Prostate gland (tissue), 2 donors: ENCODE measurements around the gene ATXN3L.

ENCODE experiments used
- CTCF ChIP-seq, 4 experiments: fragments of 200-600 bp in 2 of 4; fragments of 450-650 bp in 2 of 4; sonication (generic) in 2 of 4; IDR thresholded peaks; 1 replicate in 3 of 4; 2 replicates in 1 of 4; pipeline ENCODE4 v1.5.1; 2016 to 2019; ENCODE audit warnings: antibody characterized with exemption in 4 of 4, mild to moderate bottlenecking in 2 of 4, moderate library complexity in 2 of 4
- POLR2A ChIP-seq: fragments of 450-650 bp; IDR thresholded peaks from one replicate; pipeline ENCODE4 v1.6.1; 2016; ENCODE audit warnings: antibody characterized with exemption, mild to moderate bottlenecking
- POLR2AphosphoS5 ChIP-seq: sonication (generic); formaldehyde crosslinking; IDR thresholded peaks from one replicate; pipeline ENCODE4 v1.6.1; 2017; ENCODE audit warnings: antibody characterized with exemption

GRCh38 chrX:13339607-13340006, 19.8 kb upstream of the ATXN3L start:
- TF ChIP-seq POLR2A (no peak), POLR2AphosphoS5 (no peak), CTCF (IDR thresholded peaks at IDR 0.05) (no peak)
